Measurements from ENCODE around the gene CD200. TPM values are rescaled to one million over a fixed set of nuclear protein-coding genes. Genes with fewer than 3 reads are reported as not detected.

Gene CD200
- total RNA-seq, 1 donor from 2014 or later = 42.1 TPM

GRCh38 chr3:112390783-112391641, 58.1 kb downstream of the CD200 start:
- DNase-seq (ENCODE audit: low spot score, unreplicated experiment) = no peak
- Mint-ChIP-seq H3K27ac (no peak overlapping the region), H3K4me3 (ENCODE audit: low read depth) (no peak overlapping the region), H3K27me3 (no peaks in the 10 kb centered on the region), H3K9me3 (ENCODE audit: low read depth) (peaks cover 8% of the 10 kb centered on the region), H3K4me1 (ENCODE audit: low read depth) (peaks cover 11% of the 10 kb centered on the region), H3K36me3 (ENCODE audit: insufficient read depth) (no peaks in the 10 kb centered on the region)
- TF ChIP-seq CTCF (IDR thresholded peaks at IDR 0.05; ENCODE audit: unreplicated experiment) = no peak

GRCh38 chr3:112391648-112392047, 58.7 kb downstream of the CD200 start:
- Mint-ChIP-seq H3K36me3 (ENCODE audit: insufficient read depth) (no peaks in the 10 kb centered on the region), H3K4me3 (ENCODE audit: low read depth) (no peak overlapping the region), H3K4me1 (ENCODE audit: low read depth) (peaks cover 12% of the 10 kb centered on the region), H3K27ac (no peak overlapping the region), H3K9me3 (ENCODE audit: low read depth) (peaks cover 8% of the 10 kb centered on the region), H3K27me3 (no peaks in the 10 kb centered on the region)
- TF ChIP-seq CTCF (IDR thresholded peaks at IDR 0.05; ENCODE audit: unreplicated experiment) = no peak
- no peak for DNase-seq (ENCODE audit: low spot score, unreplicated experiment)

GRCh38 chr3:112392393-112393359, 59.7 kb downstream of the CD200 start:
- Mint-ChIP-seq H3K9me3 (ENCODE audit: low read depth) (peaks cover 8% of the 10 kb centered on the region), H3K27me3 (no peaks in the 10 kb centered on the region), H3K4me3 (ENCODE audit: low read depth) (no peak overlapping the region), H3K36me3 (ENCODE audit: insufficient read depth) (no peaks in the 10 kb centered on the region), H3K4me1 (ENCODE audit: low read depth) (peaks cover 14% of the 10 kb centered on the region), H3K27ac (no peak overlapping the region)
- TF ChIP-seq CTCF (IDR thresholded peaks at IDR 0.05; ENCODE audit: unreplicated experiment) = no peak
- DNase-seq (ENCODE audit: low spot score, unreplicated experiment) = no peak

- Mint-ChIP-seq H3K27ac (no peak overlapping the region), H3K9me3 (ENCODE audit: low read depth) (peaks cover 8% of the 10 kb centered on the region), H3K4me1 (ENCODE audit: low read depth) (peaks cover 14% of the 10 kb centered on the region), H3K4me3 (ENCODE audit: low read depth) (no peak overlapping the region), H3K27me3 (no peaks in the 10 kb centered on the region), H3K36me3 (ENCODE audit: insufficient read depth) (no peaks in the 10 kb centered on the region)
- no peak for DNase-seq (ENCODE audit: low spot score, unreplicated experiment)
- TF ChIP-seq CTCF (IDR thresholded peaks at IDR 0.05; ENCODE audit: unreplicated experiment) = no peak
These were observed 60.4 kb downstream of the CD200 start for GRCh38 chr3:112393360-112393728.

- no peak for TF ChIP-seq CTCF (IDR thresholded peaks at IDR 0.05; ENCODE audit: unreplicated experiment)
- DNase-seq (ENCODE audit: low spot score, unreplicated experiment) = no peak
- H3K27ac Mint-ChIP-seq = no peak overlapping the region
- H3K27me3 Mint-ChIP-seq = no peaks in the 10 kb centered on the region
- H3K4me3 Mint-ChIP-seq (ENCODE audit: low read depth) = no peak overlapping the region
- peaks cover 8% of the 10 kb centered on the region for H3K9me3 Mint-ChIP-seq (ENCODE audit: low read depth)
- peaks cover 14% of the 10 kb centered on the region for H3K4me1 Mint-ChIP-seq (ENCODE audit: low read depth)
- H3K36me3 Mint-ChIP-seq (ENCODE audit: insufficient read depth) = no peaks in the 10 kb centered on the region
These were observed 61.2 kb downstream of the CD200 start for GRCh38 chr3:112394003-112394640.
